A549 (cell line): Measurements from ENCODE around the gene TRABD2B. TPM values are rescaled to one million over a fixed set of nuclear protein-coding genes. Genes with fewer than 3 reads are reported as not detected.

Experiments
- ATAC-seq, 2 experiments: fragments of 200-7000 bp in 1 of 2; fragments of >200 bp in 1 of 2; cut with Nextera tagmentation in 1 of 2; cut with Tn5 transposase in 1 of 2; 3 replicates each; pipeline versions ENCODE4 v1.8.0 to v1.9.1; 2018 to 2020; ENCODE audit warnings: mild to moderate bottlenecking in 1 of 2, moderate library complexity in 1 of 2
- CTCF ChIA-PET: fragments of 300-600 bp; sonication (Branson Sonifier 250); formaldehyde crosslinking; extraction: SDS; loops from one replicate; lab custom pipeline; 2021; ENCODE audit warnings: antibody characterized with exemption, inconsistent platforms; lab: Yijun Ruan, JAX
- POLR2A ChIA-PET: fragments of 350-600 bp; formaldehyde crosslinking; extraction: SDS; loops from one replicate; lab custom pipeline; 2021; ENCODE audit warnings: antibody characterized with exemption, inconsistent platforms; lab: Yijun Ruan, JAX
- DNase-seq, 2 experiments: peaks; one replicate each; pipeline versions ENCODE4 v3.0.0 to v3.0.0-alpha.2; 2011 to 2016; ENCODE audit warnings: low read depth in 1 of 2, low spot score in 1 of 2
- FAIRE-seq: peaks from 2 replicates; lab custom pipeline; 2011; peaks lifted over from hg19 to GRCh38; lab: Jason Lieb, UNC
- H3K27ac ChIP-seq, 2 experiments: fragments of >200 bp; sonication (Bioruptor Twin); formaldehyde crosslinking; 3 replicates each; pipeline ENCODE4 v1.5.1; 2016 to 2017
- H3K4me1 ChIP-seq: fragments of >200 bp; sonication (Bioruptor Twin); formaldehyde crosslinking; 3 replicates; pipeline ENCODE4 v1.6.1; 2016
- H3K4me2 ChIP-seq: fragments of >200 bp; sonication (Bioruptor Twin); formaldehyde crosslinking; 3 replicates; pipeline ENCODE4 v1.6.1; 2016
- H3K4me3 ChIP-seq: fragments of >200 bp; sonication (Bioruptor Twin); formaldehyde crosslinking; 3 replicates; pipeline ENCODE4 v1.5.1; 2016
- H3K9me3 ChIP-seq: fragments of >200 bp; sonication (Bioruptor Twin); formaldehyde crosslinking; 3 replicates; pipeline ENCODE4 v1.6.1; 2016
- ZSCAN20 ChIP-seq: fragments of 250-450 bp; sonication (Bioruptor Pico); IDR thresholded peaks from 2 replicates; pipeline ENCODE4 v1.8.0; 2022; ENCODE audit warnings: mild to moderate bottlenecking, moderate library complexity
- WGBS: methylation state at CpG from one replicate; pipeline ENCODE4 v1.1.6; 2017; ENCODE audit errors: missing lambda C conversion rate; 5-methylcytosine and 5-hydroxymethylcytosine counted together
- polyA plus RNA-seq, 4 experiments: library from polyadenylated mRNA; depleted of rRNA in 3 of 4; stranded (reverse); fragments of >200 nt; fragmentation: RNase III in 1 of 4; extraction: RNeasy Plus Mini Kit Qiagen cat#74134 plus additional on column Dnase treatment in 1 of 4; gene quantifications; 2 replicates in 3 of 4; 3 replicates in 1 of 4; pipeline ENCODE4 v1.2.3, GENCODE V29; 2011 to 2017
- TF ChIP-seq, protein P1 (sequence below): IDR thresholded peaks from 2 replicates; pipeline ENCODE4 v1.6.1; 2012; ENCODE audit warnings: low read depth, borderline replicate concordance

The TRABD2B gene
- polyA plus RNA-seq, 2 of the 4 experiments (the other 2 are of a cell fraction), result 0.04 to 0.21 TPM

DNA sequence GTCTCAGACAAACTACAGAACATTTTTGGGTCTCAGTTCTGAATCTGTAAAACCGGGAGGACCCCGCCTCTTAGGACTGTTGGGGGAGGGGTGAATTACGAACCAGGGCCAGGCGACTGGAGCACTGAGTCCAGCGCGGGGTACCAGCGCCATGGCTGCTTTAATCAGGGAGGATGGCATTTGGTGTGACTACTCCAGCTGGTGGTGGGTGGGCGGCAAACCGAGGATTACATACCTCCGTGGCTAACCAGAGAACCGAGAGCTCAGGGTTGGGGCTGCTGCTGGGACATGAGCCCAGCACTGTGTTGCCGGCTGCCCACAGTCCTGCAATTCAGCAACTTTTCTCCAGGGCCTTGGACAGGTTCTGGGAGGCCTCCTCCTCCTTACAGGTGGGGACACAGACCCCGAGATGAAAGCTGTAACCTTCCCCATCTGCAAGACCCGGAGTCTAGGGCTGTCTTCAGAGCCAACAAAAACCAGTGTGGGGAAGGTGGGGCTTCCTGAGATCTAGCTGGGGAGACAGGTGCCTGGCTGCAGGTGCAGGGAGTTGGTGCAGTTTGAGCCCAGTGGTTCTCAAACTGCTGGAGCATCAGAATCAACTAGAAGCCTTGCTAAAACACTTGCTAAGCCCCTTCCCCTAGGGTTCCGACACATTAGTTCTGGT lies 285.9 kb downstream of the TRABD2B start:
- peak overlapping the region; percentile 93; the same call in 2 of the 3 replicates for H3K4me2 ChIP-seq
- H3K4me1 ChIP-seq, result peaks cover 12% of the 10 kb centered on the region; the same call in 2 of the 3 replicates
- WGBS, result 55% methylated on average over 5 of the region's 15 CpGs
- POLR2A ChIA-PET, result interaction anchor here (1.3 kb wide), 1 partner anchor 274 kb away, joined by 7 read pairs; the partner anchor contains the start of gene FOXD2
- no peak for TF ChIP-seq ZSCAN20 (CRISPR knock-in tag)
- TF ChIP-seq, protein P1, sequence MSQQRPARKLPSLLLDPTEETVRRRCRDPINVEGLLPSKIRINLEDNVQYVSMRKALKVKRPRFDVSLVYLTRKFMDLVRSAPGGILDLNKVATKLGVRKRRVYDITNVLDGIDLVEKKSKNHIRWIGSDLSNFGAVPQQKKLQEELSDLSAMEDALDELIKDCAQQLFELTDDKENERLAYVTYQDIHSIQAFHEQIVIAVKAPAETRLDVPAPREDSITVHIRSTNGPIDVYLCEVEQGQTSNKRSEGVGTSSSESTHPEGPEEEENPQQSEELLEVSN, result no peak
- FAIRE-seq, result no peak
- ATAC-seq, result no peak
- no peaks in the 10 kb centered on the region for H3K9me3 ChIP-seq
- DNase-seq, result no peak
- H3K4me3 ChIP-seq, result no peak overlapping the region
- CTCF ChIA-PET, result interaction anchor here (0.6 to 13.2 kb wide), 35 partner anchors 10 to 532 kb away, joined by 3 to 296 read pairs (median 5); partner anchors contain the start of gene FOXD2
- H3K27ac ChIP-seq, result no peak overlapping the region

Other genes with a start within 250 kb of the TRABD2B start
- 0.21 and 0.49 TPM in 2 replicates for gene SLC5A9, start 225.3 kb upstream of the TRABD2B start, polyA plus RNA-seq (2011; rRNA removed)
- gene SLC5A9, start 225.3 kb upstream of the TRABD2B start, polyA plus RNA-seq (2017; fragmentation: RNase III; extraction: RNeasy Plus Mini Kit Qiagen cat#74134 plus additional on column Dnase treatment), result 0.03 to 0.13 TPM (median 0.07 TPM) in 3 replicates